Measurements from ENCODE around the gene CTIF.
A peak's percentile ranks its signal among the peaks of the same experiment; 100 is the strongest.
"Not testable (repeated sequence)": the region's sequence is repeated elsewhere in the genome, so short reads cannot be mapped to it uniquely, and the experiment has no call there.

Gene CTIF

GRCh38 chr18:48538531-48539405 lies at the start of gene CTIF:
TSS of gene CTIF (plus strand) at chr18:48539031. CDS start at chr18:48619566, 80,535 bp downstream.
- peak; percentile 93 for DNase-seq

DNA sequence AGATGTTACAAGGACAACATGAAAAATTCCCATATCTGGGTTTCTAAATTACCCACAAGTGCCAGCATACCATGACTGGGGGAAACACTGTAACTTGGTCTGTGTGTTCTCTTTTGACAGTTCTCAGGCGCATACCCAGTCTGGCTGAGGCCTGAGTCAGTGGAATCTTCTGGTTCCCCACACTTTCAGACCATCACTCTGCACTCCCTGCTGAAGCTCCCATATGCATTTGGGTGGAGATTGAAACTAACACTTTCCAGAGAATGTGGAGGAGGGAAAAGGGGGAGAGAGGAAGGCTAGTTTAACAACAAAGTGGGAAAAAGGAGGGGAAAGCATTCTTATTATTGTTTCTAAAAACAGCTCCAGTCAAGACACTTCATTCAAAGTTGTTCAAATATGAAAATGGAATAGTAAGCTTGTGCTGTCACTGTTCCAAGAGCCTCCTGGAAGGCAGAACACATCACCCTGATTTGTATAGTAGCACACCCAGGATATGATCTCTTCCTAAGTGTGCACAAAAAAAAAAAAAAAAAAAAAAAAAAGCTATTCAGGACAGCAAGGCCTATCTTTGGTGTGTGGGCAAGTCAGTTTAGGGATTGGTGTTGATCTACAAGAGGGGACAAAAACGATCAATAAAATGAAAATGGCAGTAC lies 48.1 kb upstream of the CTIF start:
- no peak for DNase-seq

- DNase-seq = no peak
Measured at GRCh38 chr18:48492880-48493279, 46.0 kb upstream of the CTIF start.

DNA sequence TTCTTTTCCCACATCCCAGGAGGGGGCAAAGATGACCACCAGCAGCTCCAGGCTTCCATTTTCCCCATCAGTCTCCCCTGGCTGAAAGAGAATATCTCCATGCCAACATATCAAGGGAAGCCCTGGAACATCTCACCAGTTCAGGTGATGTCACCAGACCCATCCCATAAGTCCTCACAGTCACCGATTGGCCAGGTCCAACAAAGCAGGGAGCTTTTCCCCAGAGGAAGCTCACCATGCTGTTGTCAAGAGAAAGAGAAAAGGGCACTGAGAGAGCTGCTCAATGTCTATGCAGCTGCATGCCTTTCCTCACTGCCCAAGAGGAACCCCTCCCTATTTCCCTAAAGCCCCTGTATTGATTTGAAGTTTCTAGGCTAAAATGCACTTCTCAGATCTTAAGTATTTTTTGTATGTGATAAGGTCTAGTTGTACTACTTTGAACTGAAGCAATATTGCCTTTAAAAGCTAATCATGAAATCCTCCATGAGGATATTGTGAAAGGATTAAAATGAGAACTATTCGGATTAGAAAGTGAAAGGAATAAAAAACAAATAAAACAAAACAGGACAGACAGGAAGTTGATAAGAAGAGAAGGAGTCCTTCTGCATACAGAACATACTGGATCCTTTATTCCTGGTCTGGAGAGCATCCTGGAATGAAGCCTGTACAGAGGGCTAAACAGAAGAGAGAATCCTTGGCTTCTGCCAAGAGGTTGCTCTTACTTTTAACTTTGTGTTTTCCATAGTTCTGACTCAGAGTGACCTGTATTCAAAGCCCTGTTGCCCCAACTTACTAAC lies 45.2 kb upstream of the CTIF start:
- DNase-seq = no peak

- DNase-seq = no peak
Measured at GRCh38 chr18:48497863-48498262, 41.0 kb upstream of the CTIF start.

DNA sequence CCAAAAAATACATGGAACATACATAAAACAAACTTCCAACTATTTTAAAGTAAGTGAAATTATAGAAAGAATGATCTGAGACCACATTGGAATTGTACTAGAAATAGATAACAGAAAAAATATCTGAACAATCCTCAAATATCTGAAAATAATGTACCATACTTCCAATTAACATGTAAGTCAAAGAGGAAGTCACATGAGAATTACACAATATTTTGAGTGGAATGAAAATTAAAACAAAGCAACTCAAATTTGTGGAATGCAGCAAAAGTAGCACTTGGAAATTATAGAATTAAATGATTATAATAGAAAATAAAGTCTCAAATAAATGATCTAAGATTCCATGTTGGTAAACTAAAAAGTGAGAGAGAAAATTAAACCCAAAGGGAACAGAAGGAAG lies 38.3 kb upstream of the CTIF start:
- no peak for DNase-seq

DNA sequence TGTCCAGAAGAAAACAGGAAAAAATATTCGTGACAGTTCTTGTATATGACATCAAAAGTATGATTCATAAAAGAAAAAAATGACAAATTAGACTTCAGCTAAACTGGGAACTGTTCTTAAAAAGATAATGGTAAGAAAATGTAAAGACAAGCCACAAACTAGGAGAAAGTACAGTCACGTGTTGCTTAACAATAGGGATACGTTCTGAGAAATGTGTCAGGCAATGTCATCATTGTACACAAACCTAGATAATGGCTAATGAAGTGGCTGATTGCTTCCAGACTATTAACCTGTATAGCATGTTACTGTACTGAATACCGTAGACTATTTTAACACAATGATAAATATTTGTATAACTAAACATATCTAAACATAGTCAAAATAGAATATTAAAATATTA lies 35.9 kb upstream of the CTIF start:
- DNase-seq = no peak

GRCh38 chr18:48504819-48505218 lies 34.0 kb upstream of the CTIF start:
- no peak for DNase-seq

- DNase-seq = not testable (repeated sequence)
Measured at GRCh38 chr18:48506983-48507568, 31.8 kb upstream of the CTIF start.

- DNase-seq = not testable (repeated sequence)
Measured at GRCh38 chr18:48512498-48512897, 26.3 kb upstream of the CTIF start.

- DNase-seq = no peak
Measured at GRCh38 chr18:48514786-48515185, 24.0 kb upstream of the CTIF start.

DNA sequence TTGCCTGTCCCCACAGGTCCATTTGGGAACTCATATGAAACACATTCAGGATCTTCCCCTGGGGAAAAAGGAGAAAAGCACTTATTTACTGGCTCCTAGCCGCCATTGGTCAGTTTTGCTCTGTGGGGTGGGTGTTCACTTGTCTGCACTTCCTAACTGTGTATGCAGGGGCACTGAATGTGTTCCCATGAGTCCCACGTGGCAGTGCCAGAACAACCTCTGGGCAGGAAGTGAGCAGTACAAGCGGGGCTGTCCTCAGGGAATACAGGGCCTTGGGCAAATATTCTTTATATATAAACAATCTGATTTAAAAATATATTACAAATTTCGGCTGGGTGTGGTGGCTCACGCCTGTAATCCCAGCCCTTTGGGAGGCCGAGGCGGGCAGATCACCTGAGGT lies 21.8 kb upstream of the CTIF start:
- DNase-seq = no peak

DNA sequence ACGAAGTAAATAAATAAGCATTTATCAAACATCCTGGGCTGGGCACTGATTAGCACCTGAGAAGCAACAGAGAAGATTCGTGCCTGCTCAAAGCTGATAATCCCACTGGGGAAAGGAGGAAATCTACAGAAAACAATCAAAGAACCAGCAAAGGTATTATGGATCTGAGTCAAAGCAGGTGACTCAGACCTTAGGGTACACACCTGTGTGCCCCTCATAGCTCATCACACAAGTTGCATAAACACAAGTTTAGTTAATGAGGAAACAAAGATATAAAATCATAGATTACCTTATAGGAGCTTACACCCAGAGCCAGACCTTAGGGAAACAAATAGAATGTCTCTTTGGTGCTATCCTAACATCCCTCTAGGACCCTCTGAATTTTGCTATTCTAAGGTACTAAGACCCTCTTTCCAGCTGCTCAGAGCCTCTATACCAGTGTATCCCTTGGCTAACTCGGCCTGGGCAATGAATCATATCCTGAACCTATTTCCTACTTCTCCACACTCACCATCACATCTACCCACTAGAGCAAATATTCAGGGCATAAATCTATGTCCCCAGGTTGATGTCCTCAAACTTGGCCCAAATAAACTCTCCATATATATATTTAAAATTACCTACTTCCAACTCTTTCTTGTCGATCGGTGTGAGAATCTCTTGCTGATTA lies 19.3 kb upstream of the CTIF start:
- DNase-seq = no peak

- no peak for DNase-seq
Measured at GRCh38 chr18:48521723-48522122, 17.1 kb upstream of the CTIF start.

DNA sequence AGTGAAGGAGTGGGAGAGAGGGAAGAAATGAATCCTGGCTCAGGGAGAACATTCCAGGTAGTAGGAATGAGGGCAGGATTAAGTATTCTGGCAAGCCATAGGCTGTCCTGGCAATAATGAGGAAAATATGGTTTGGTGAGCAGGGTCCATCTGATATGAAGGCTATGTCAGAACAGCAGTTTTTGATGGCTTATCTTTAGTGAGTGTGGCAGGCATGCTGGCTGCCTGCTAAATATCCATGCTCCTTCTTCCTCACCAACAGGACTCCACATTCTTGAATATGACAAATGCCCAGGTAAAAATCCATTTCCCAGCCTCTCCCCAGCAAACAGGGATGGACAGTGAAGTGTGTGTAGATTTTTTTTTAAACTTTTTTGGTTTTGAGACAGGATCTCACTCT lies 13.2 kb upstream of the CTIF start:
- DNase-seq = no peak

DNA sequence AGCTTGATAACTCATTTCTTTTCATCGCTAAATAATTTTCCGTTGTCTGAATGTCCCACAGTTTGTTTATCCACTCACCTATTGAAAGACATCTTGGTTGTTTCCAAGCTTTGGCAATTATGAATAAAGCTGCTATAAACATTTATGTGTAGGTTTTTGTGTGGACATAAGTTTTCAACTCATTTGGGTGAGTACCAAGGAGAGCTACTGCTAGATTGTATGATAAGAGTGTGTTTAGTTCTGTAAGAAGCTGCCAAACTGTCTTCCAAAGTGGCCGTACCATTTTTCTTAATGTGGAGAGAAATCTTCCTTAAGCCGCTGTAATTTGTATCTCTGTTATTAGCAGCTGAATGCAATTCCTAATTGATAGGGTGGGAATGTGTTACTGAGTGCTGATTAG lies 11.4 kb upstream of the CTIF start:
- no peak for DNase-seq

- DNase-seq = no peak
Measured at GRCh38 chr18:48528861-48529260, 10.0 kb upstream of the CTIF start.

GRCh38 chr18:48529796-48530195 lies 9.0 kb upstream of the CTIF start:
- no peak for DNase-seq

DNA sequence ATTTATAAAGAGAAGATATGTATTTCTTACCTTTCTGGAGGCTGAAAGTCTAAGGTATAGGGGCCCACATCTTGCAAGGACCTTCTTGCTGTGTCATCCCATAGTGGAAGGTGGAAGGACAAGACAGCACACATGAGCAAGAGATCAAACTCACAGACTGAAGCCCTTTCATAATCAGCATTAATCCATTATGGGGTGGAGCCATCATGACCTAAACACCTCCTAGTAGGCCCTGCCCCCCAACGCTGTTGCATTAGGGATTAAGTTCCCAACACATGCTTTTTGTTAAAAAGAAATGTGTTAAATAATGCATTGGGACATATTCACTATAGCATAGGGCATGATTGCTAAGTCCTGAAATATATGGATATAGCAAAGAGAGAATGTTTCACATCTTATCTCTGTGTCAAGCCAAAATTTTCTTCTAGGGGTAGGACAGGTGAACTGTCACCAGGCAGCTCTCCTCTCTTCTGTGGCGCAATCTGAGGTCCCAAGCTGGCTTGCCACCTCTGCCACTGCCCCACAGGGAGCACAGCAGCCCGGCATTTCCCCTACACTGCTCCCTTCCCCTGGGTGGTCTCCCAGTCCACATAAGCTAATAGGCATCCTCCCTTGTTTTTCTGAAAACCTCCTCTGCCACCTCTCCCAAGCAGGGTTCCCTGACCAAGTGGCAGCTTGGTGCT lies 8.3 kb upstream of the CTIF start:
- no peak for DNase-seq

DNA sequence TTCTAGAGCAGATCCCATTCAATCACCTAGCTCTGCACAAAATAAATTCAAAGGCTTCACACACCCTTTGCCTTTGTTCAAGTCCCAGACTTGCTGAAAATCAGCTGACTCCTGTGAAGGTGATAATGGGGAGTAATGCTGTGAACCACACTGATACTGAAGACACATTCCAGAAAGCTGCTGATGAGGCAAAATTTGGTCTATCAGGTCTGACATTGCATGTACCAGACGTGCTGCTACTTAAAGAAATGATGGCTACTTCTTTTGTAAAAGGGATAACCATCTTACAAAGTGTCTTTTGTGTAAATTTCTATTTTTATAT lies 7.8 kb upstream of the CTIF start:
- DNase-seq = no peak

DNA sequence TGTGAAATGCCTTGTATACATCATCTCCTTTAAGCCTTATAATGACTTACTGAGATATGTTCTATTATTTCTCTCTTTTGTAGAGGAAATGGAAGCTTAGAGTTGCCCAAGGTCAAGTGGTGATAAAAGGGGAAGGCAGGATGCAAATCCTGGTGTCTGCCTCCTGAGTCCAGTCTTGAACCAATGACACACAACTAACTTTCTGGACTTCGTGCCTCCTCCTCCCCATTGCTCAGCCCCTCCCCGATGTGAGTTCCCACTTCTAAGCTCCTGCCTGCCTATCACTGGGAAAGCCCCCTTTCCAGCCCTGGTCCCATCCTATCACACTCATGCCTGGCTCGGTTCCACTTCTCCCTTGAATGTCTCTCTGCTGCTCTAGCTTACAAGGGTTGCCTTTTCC lies 6.9 kb upstream of the CTIF start:
- no peak for DNase-seq
